Retinal pigment epithelial cell (primary cell): ENCODE data around the gene SLC22A1.
"Not testable (repeated sequence)": the region's sequence is repeated elsewhere in the genome, so short reads cannot be mapped to it uniquely, and the experiment has no call there.

Experiments used
- DNase-seq: peaks from one replicate; pipeline ENCODE4 v3.0.0-alpha.2; 2010; ENCODE audit warnings: low read depth
- H3K4me3 ChIP-seq: 2 replicates; pipeline ENCODE4 v1.5.1; 2011; ENCODE audit warnings: mild to moderate bottlenecking, low read length, control low read depth, moderate library complexity
- TF ChIP-seq, protein P1 (sequence below): conservative IDR thresholded peaks from 2 replicates; pipeline ENCODE4 v1.5.1; 2011; ENCODE audit warnings: low read depth, low read length, control low read depth, inconsistent platforms

The SLC22A1 gene

DNA sequence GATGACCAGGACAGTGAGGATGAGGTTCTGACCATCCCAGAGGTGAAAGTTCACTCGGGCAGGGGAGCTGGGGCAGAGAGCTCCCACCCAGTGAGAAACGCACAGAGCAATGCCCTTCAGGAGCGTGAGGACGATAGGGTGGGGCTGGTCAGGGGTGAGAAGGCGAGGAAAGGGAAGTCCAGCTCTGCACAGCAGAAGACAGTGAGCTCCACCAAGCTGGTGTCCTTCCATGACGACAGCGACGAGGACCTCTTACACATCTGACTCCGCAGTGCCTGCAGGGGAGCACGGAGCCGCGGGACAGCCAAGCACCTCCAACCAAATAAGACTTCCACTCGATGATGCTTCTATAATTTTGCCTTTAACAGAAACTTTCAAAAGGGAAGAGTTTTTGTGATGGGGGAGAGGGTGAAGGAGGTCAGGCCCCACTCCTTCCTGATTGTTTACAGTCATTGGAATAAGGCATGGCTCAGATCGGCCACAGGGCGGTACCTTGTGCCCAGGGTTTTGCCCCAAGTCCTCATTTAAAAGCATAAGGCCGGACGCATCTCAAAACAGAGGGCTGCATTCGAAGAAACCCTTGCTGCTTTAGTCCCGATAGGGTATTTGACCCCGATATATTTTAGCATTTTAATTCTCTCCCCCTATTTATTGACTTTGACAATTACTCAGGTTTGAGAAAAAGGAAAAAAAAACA, 16.6 kb upstream of the SLC22A1 start:
- no peak overlapping the region for H3K4me3 ChIP-seq
- TF ChIP-seq, protein P1, sequence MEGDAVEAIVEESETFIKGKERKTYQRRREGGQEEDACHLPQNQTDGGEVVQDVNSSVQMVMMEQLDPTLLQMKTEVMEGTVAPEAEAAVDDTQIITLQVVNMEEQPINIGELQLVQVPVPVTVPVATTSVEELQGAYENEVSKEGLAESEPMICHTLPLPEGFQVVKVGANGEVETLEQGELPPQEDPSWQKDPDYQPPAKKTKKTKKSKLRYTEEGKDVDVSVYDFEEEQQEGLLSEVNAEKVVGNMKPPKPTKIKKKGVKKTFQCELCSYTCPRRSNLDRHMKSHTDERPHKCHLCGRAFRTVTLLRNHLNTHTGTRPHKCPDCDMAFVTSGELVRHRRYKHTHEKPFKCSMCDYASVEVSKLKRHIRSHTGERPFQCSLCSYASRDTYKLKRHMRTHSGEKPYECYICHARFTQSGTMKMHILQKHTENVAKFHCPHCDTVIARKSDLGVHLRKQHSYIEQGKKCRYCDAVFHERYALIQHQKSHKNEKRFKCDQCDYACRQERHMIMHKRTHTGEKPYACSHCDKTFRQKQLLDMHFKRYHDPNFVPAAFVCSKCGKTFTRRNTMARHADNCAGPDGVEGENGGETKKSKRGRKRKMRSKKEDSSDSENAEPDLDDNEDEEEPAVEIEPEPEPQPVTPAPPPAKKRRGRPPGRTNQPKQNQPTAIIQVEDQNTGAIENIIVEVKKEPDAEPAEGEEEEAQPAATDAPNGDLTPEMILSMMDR = no peak
- no peak for DNase-seq

DNA sequence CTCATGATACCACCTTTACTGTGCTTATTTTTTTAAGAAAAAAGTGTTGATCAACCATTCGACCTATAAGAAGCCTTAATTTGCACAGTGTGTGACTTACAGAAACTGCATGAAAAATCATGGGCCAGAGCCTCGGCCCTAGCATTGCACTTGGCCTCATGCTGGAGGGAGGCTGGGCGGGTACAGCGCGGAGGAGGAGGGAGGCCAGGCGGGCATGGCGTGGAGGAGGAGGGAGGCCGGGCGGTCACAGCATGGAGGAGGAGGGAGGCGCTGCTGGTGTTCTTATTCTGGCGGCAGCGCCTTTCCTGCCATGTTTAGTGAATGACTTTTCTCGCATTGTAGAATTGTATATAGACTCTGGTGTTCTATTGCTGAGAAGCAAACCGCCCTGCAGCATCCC, 15.6 kb upstream of the SLC22A1 start:
- TF ChIP-seq, protein P1 = no peak
- DNase-seq = no peak
- H3K4me3 ChIP-seq = no peak overlapping the region

DNA sequence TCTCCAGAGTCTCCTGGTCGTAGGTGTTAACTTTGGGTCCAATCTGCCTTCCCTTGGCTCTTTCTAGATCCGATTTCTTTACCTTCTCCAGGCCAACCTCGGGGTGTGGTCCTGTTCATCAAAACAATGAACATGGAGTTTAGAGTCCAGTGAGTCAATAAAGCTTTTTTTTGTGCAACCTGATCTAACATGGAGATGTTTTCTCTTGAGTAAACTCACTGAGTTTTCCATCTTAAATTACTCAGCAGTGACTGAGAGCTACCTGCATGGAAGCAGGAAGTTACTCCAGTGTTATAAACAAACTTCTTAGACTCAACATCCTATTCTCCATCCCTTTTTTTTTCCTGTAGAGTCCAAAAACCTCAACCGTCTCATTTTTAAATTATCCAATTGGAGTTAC, 14.9 kb upstream of the SLC22A1 start:
- TF ChIP-seq, protein P1 = no peak
- H3K4me3 ChIP-seq = no peak overlapping the region
- DNase-seq = no peak

DNA sequence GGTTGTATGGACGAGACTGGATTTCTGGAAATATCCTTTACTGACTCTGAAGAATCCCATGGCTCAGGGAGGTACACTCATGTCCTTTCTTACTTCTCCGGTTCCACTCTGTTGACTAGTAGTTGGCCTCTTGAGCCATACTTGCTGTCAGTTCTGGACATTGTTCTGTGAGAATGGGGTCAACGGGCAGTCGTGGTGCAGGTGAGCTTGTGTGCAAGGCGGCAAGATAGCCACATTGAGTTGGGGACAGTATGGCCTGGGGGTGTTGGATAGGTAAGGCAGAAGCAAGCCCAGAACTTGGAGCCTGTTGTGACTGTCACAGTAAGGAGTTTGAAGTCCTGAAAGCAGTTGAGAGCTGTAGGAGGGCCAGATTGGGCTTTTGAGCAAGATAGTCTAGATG, 13.5 kb upstream of the SLC22A1 start:
- TF ChIP-seq, protein P1 = no peak
- no peak for DNase-seq
- no peak overlapping the region for H3K4me3 ChIP-seq

DNA sequence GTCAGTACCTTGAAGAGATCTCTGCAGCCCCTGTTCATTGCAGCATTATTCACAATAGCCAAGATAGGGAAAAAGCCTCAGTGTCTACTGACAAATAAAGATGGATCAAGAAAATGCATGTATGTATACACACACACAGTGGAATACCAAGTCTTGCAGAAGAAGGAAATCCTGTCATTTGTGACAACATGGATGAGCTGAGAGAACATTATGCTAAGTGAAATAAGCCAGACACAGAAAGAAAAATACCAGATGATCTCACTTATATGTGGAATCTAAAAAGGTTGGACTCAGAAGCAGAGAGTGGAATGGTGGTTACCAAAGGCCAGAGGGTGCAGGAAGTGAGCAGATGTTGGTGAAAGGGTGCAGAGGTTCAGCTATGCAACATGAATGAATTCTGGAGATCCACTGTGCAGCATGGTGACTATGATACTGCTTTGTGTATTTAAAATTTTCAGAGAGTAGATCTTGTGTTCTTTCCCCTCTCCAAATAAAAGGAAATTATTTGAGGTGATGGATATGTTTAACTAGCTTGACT, 11.0 kb upstream of the SLC22A1 start:
- no peak for DNase-seq
- H3K4me3 ChIP-seq = no peak overlapping the region
- TF ChIP-seq, protein P1 = no peak

DNA sequence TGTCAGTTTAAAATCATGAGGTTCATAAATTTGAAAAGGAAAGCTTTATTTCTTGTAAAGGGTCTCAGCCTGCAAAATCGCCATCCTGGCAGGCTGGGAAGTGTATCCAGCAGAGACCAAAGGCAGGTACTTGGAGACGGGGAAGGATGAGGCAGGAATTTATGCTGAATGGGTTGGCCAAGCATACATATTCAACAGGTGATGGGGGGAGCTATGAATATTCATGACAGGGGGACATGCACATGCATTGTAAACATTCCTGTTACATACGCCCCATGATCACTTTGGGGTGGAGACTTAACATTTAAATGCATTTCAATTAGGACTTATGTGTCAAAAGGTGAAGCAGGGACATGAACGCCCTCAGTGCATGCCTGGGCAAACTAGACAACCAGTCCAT, 9.8 kb upstream of the SLC22A1 start:
- TF ChIP-seq, protein P1 = no peak
- DNase-seq = no peak
- no peak overlapping the region for H3K4me3 ChIP-seq

DNA sequence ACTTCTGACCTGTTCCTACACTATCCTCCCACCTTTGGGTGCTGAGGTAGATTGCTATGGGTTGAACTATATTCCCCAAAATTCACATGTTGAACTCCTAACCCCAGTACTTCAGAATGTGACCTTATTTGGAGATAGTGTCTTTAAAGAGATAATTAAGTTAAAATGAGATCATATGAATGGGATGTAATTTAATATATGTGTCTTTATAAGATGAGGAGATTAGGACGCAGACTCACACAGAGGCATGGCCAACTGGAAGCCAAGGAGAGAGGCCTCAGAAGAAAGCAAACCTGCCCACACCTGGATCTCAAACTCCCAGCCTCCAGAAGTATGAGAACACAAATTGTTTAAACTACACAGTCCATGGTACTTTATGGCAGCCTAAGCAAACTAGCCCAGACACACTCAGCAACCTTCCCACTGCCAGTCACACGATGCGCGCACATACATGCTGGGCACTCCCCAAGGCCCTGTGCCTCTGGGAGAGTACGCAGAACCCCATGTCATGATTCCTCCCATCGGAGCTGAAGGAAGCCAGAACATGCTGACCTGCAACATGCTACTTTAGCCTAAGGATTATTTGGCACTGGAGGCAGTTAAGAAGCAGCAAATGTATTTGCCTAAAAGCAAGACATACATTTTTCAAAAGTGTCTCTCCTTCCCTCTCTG, 8.9 kb upstream of the SLC22A1 start:
- H3K4me3 ChIP-seq = no peak overlapping the region
- TF ChIP-seq, protein P1 = no peak
- DNase-seq = no peak

DNA sequence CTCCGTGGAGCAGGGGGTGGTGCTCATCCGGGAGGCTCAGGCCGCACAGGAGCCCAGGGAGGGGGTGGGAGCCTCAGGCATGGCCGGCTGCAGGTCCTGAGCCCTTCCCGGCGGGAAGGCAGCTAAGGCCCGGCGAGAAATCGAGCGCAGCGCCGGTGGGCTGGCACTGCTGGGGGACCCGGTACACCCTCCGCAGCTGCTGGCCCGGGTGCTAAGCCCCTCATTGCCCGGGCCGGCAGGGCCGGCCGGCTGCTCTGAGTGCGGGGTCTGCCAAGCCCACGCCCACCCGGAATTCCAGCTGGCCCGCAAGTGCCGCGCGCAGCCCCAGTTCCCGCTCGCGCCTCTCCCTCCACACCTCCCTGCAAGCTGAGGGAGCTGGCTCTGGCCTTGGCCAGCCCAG, 7.1 kb upstream of the SLC22A1 start:
- H3K4me3 ChIP-seq, DNase-seq: not testable (repeated sequence)
